Amygdala (tissue), 56 donors: ENCODE data around the gene PLEKHN1.

Experiments used
- DNase-seq, 56 donors: peaks; one replicate each; lab custom pipeline; 2025; lab: John Stamatoyannopoulos, UW

The PLEKHN1 gene

GRCh38 chr1:1020415-1021009 is 54.2 kb downstream of the PLEKHN1 start:
- no peak for DNase-seq

GRCh38 chr1:1021010-1021919 is 55.0 kb downstream of the PLEKHN1 start:
- DNase-seq: peak in 4 of 56 donors; percentile 34 to 56 (median 43)

GRCh38 chr1:1021920-1022259 is 55.6 kb downstream of the PLEKHN1 start:
- DNase-seq: no peak

- no peak for DNase-seq
Measured at GRCh38 chr1:1022302-1023009, 56.2 kb downstream of the PLEKHN1 start.

- DNase-seq: peak in 2 of 56 donors; percentile 25 to 44
Measured at GRCh38 chr1:1023700-1024099, 57.4 kb downstream of the PLEKHN1 start.

GRCh38 chr1:1024149-1024770 is 58.0 kb downstream of the PLEKHN1 start:
- DNase-seq: no peak

GRCh38 chr1:1024771-1025699 is 58.8 kb downstream of the PLEKHN1 start:
- peak in 29 of 56 donors; percentile 12 to 73 (median 49) for DNase-seq
